ENCODE data around the gene DYNLRB1. TPM values are rescaled to one million over a fixed set of nuclear protein-coding genes. Genes with fewer than 3 reads are reported as not detected.
"Not testable (repeated sequence)": the region's sequence is repeated elsewhere in the genome, so short reads cannot be mapped to it uniquely, and the experiment has no call there.

DYNLRB1 gene
- total and polyA plus RNA-seq, 8 donors = 17.3 to 224 (median 143) TPM

DNA sequence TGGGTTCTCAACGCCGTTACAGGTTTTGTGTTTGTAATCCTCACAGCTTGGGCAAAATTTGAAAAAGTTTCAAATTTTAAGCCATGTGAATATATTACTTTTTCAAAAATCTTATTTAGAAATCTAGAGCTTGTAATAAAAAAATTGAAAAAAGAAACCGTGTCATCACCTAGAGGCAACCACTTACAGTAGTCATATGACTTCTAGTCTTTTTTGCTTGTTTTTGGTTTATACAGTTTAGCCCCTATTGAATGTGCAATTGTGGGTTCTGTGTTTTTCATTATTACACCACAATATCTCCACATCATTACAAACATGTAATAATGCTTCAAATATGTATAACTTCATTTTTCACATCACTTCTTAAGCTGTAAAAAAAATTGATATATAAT, 888 bp downstream of the DYNLRB1 start:
- intact Hi-C loops (cut with DNase I; ENCODE audit: low total_unique reads) = no loop called here
- Histone ChIP-seq H3K4me3 (peak overlapping the region; percentile 71 to 79 (median 76)), H3K9me3 (no peaks in the 10 kb centered on the region), H3K27me3 (no peaks in the 10 kb centered on the region), H3K4me1 (peaks cover 15 to 70% (median 45%) of the 10 kb centered on the region in 4 donors), H3K27ac (peak overlapping the region in 4 of 5 donors; percentile 95 to 96 (median 95)), H3K36me3 (peaks cover 0 to 31% (median 22%) of the 10 kb centered on the region in 4 donors)
- no peak for DNase-seq
- no peak for TF ChIP-seq POLR2A (IDR thresholded peaks at IDR 0.05)
- TF ChIP-seq, protein P1, sequence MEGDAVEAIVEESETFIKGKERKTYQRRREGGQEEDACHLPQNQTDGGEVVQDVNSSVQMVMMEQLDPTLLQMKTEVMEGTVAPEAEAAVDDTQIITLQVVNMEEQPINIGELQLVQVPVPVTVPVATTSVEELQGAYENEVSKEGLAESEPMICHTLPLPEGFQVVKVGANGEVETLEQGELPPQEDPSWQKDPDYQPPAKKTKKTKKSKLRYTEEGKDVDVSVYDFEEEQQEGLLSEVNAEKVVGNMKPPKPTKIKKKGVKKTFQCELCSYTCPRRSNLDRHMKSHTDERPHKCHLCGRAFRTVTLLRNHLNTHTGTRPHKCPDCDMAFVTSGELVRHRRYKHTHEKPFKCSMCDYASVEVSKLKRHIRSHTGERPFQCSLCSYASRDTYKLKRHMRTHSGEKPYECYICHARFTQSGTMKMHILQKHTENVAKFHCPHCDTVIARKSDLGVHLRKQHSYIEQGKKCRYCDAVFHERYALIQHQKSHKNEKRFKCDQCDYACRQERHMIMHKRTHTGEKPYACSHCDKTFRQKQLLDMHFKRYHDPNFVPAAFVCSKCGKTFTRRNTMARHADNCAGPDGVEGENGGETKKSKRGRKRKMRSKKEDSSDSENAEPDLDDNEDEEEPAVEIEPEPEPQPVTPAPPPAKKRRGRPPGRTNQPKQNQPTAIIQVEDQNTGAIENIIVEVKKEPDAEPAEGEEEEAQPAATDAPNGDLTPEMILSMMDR (IDR thresholded peaks at IDR 0.05) = no peak
- TF ChIP-seq EP300 (IDR thresholded peaks at IDR 0.05) = no peak
- no peak for TF ChIP-seq POLR2AphosphoS5 (IDR thresholded peaks at IDR 0.05)
- WGBS, 5 donors = 0 to 1% (median 1%) methylated on average over 3 of the region's 3 CpGs

DNA sequence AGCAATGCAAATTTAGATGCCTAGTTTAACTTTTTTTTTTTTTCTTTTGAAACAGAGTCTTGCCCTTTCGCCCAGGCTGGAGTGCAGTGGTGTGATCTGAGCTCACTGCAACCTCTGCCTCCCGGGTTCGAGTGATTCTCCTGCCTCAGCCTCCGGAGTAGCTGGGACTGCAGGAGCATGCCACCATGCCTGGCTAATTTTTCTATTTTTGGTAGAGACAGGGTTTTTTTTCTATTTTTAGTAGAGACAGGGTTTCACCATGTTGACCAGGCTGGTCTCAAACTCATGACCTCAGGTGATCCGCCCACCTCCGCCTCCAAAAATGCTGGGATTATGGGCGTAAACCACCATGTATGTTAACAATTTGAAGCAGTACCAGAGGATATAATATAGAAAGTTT, 2.6 kb downstream of the DYNLRB1 start:
- H3K9me3 ChIP-seq; DNase-seq; H3K4me3 ChIP-seq; H3K27ac ChIP-seq; H3K27me3 ChIP-seq; intact Hi-C loops (cut with DNase I; ENCODE audit: low total_unique reads): not testable (repeated sequence)
- H3K4me1 ChIP-seq = peaks cover 30 to 87% (median 61%) of the 10 kb centered on the region in 4 donors
- 91 to 95% (median 93%) methylated on average over 7 of the region's 7 CpGs for WGBS, 5 donors
- peaks cover 0 to 34% (median 19%) of the 10 kb centered on the region in 4 donors for H3K36me3 ChIP-seq

DNA sequence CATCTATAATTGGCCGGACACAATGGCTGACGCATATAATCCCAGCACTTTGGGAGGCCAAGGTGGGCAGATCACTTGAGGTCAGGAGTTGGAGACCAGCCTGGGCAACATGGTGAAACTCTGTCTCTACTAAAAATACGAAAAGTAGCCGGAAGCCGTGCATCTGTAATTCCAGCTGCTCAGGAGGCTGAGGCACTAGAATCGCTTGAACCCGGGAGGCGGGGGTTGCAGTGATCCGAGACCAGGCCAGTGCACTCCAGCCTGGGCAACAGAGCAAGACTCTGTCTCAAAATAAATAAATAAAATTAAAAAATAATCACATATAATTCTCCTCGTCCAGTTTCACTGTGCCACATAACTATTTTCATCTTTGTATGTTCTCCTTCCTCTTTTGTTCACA, 3.6 kb downstream of the DYNLRB1 start:
- H3K27me3 ChIP-seq; H3K4me3 ChIP-seq; DNase-seq; H3K9me3 ChIP-seq; H3K27ac ChIP-seq; intact Hi-C loops (cut with DNase I; ENCODE audit: low total_unique reads): not testable (repeated sequence)
- H3K4me1 ChIP-seq = peaks cover 34 to 90% (median 65%) of the 10 kb centered on the region in 4 donors
- WGBS, 5 donors = 83 to 90% (median 87%) methylated on average over 10 of the region's 10 CpGs
- peaks cover 0 to 34% (median 21%) of the 10 kb centered on the region in 4 donors for H3K36me3 ChIP-seq

DNA sequence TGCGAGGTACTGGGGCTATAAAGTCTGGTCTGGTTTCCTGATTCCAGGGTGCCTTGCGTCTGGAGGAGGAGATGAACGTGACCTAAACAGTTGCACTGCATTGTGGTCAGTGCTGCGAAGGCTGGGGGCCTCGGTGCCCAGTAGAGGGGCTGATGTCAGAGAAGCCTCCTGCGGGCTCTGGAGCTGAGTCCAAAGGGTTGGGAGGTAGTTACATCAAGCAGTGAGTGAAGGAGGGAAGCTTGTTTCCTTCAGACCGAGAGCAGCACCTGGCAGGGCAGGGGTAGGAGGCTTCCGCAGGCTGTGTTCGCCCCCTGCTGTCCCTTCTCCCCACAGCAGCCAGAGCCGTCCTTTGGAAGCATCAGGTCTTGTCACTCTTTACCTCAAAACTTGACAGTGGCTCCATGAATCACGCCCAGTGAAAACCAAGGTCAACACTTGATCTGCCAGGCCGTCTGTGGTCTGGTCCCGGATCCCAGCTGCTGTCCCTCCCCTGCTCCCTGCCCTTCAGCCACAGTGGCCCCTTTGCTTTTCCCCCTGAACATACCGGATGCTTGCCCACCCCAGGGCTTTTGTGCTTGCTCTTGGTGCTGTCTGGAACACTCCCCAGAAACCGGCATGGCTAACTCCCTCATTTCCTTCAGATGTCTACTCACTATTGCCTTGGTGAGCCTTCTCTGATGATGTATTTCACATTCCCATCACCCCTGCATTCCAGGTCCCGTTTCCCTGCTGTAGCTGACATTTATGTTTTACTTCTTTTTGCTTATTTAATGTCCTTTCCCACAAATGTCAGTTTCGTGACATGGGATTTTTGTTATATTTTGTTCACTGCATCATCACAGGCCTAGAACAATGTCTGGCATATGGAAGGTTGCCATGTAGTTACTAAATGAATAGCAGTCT, 7.0 kb downstream of the DYNLRB1 start:
- DNase-seq = peak; percentile 49 to 80
- no peaks in the 10 kb centered on the region for H3K27me3 ChIP-seq
- H3K36me3 ChIP-seq = peaks cover 14 to 51% (median 36%) of the 10 kb centered on the region in 4 donors
- H3K4me1 ChIP-seq = peaks cover 42 to 95% (median 70%) of the 10 kb centered on the region in 4 donors
- no peak overlapping the region for H3K4me3 ChIP-seq
- WGBS, 5 donors = 46 to 51% (median 48%) methylated on average over 16 to 17 of the region's 17 CpGs
- H3K9me3 ChIP-seq = no peaks in the 10 kb centered on the region
- H3K27ac ChIP-seq = peak overlapping the region; percentile 8 to 84 (median 77)
- intact Hi-C loops (cut with DNase I; ENCODE audit: low total_unique reads) = no loop called here
- no peak for TF ChIP-seq POLR2A (IDR thresholded peaks at IDR 0.05)
- TF ChIP-seq, protein P1 (IDR thresholded peaks at IDR 0.05) = peak in 5 of 7 experiments; percentile 10 to 45 (median 15)

DNA sequence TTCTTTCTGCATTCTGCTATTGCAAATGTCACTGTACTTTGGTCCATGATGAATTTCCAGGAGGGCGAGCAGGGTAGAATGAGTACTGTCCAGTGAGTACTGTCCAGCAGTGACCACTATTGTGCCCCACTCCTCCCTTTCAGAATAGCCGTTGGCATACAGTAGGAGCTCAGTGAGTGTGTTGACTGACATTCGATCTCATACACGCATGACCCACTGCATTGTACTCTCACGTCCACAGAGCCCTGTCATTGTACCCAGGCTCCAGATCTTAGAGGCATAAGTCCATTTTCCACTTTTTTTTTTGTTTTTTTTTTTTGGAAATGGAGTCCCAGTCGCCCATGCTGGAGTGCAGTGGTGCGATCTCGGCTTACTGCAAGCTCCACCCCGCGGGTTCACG, 8.2 kb downstream of the DYNLRB1 start:
- no peaks in the 10 kb centered on the region for H3K9me3 ChIP-seq
- no peak for DNase-seq
- H3K27me3 ChIP-seq = no peaks in the 10 kb centered on the region
- H3K4me3 ChIP-seq = no peak overlapping the region
- peaks cover 19 to 55% (median 44%) of the 10 kb centered on the region in 4 donors for H3K36me3 ChIP-seq
- WGBS, 5 donors = 90 to 93% (median 91%) methylated on average over 11 of the region's 11 CpGs
- TF ChIP-seq EP300 (IDR thresholded peaks at IDR 0.05) = no peak
- TF ChIP-seq POLR2AphosphoS5 (IDR thresholded peaks at IDR 0.05) = no peak
- TF ChIP-seq, protein P1 (IDR thresholded peaks at IDR 0.05) = no peak
- TF ChIP-seq POLR2A (IDR thresholded peaks at IDR 0.05) = no peak
- H3K4me1 ChIP-seq = peaks cover 51 to 95% (median 75%) of the 10 kb centered on the region in 4 donors
- intact Hi-C loops (cut with DNase I; ENCODE audit: low total_unique reads) = no loop called here
- H3K27ac ChIP-seq = peak overlapping the region in 4 of 5 donors; percentile 42 to 84 (median 79)
